Stimulated activated naive CD4-positive, alpha-beta T cell (primary cell): ENCODE data around the gene SORBS1.

Experiments used
- DNase-seq, 6 experiments: peaks; one replicate each; lab custom pipeline; 2025; lab: John Stamatoyannopoulos, UW

The SORBS1 gene

DNA sequence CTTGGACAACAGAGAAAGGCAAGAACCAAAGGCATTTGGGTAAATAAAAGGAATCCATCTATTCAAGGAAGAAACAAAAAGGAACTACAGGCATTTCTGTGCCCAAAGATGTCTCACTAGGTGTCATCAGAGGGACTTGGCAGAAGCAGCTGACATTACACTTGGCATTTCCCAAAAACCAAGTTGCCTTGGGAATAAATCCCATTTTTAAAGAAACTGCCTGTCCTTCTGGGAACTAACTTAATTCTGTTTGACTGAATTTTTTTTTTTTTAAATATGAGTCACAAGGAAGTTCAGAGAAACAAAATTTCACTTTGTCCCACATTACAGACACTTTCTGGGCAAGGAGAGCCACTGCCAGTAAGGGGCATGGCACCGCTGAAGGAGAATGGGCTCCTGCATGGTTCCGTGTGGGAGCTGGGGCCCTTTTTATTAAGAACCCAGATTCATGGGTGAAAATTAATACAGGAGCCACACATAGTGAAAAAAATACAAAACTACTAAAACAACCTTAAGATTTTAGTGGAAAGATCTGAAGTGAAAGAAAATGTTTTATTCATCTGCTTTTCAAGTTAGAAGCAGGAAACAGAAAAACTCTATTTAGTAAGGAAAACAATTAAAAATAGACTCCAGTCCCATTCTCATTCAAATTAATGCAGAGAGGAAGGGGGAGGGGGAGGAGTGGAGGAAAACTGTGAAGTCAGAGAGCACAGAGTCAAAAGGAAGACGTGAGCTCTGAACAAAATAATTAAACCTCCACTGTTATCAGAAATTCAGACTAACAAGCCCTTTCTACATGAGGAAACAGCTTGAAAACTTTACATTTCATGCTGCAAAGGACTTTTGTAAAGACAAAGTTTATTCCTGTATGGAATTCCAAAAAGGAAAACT, 151.9 kb downstream of the SORBS1 start:
- no peak for DNase-seq

DNA sequence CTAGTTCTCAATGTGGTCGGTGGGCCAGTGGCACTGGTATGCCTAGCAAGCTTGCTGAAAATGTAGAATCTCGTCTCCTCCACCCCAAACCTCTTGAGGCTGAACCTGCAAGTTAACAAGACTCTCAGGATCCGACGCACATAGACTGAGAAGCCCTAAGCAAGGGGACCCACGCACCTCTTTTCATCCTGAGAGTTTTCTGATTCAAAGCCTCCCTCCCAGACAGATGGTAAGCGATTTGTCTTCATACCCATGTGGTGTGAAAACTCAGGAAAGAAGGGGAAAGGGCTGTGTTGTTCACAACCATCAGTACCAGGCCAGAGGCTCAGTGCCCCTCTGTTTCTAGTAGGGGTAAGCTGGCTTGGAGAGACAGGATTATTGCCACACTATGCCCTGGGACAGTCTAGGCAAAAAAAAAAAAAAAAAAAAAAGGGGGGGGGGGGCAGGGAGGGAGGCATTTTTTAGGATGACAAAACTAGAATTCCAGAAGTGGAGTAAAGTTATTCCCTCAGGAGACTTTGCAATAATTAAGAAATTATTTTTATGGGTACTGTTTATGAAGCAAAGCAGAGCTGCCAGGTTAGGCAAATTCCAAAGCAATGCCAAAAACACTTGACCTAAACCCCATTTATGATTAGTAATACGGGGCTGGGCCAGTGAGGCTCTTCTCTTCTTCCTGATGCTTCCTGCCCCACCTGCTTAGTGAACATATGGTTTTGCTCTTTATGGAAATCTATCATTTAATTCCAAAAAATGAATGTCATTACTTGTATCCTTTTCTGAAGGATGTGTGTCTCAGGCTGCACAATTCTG, 152.8 kb downstream of the SORBS1 start:
- DNase-seq = no peak

DNA sequence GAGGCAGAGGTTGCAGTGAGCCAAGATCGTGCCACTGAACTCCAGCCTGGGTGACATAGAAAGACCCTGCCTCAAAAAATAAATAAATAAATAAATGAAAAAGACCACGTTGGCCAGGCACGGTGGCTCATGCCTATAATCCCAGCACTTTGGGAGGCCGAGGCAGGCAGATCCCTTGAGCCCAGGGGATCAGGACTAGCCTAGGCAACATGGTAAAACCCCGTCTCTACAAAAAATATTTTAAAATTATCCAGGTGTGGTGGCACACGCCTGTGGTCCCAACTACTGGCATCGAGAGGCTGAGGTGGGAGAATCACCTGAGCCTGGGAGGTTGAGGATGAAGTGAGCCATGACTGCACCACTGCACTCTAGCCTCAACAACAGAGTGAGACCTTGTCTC, 153.6 kb downstream of the SORBS1 start:
- no peak for DNase-seq

DNA sequence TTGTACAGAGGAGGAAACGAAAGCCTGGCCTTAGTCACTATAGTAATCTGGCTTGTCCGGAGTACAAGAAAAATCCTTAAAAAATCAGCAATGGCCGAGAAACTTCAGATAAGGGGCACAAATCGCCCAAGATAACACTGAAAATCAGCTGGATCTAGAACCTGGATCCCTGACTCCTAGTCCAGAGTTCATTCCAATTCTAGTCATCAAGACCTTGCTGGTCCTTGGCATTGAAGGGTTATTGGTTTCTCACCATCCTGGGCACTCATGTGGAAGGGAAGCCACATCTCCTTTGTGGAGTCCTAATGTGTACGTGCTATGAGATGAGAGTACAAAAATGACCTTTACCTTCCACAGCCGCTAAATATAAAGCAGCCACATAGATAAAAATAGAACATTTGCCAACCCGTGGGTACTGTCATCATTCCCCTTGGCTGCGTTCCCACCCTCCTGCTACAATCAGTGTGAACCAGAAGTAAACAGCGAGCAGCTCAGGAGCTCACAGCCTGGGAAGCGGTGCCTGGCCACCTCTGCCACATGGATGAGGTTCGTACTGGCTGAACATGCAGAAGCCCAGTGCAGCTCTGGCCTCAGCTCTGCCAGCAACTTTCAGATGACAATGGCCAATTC, 154.4 kb downstream of the SORBS1 start:
- DNase-seq = no peak

DNA sequence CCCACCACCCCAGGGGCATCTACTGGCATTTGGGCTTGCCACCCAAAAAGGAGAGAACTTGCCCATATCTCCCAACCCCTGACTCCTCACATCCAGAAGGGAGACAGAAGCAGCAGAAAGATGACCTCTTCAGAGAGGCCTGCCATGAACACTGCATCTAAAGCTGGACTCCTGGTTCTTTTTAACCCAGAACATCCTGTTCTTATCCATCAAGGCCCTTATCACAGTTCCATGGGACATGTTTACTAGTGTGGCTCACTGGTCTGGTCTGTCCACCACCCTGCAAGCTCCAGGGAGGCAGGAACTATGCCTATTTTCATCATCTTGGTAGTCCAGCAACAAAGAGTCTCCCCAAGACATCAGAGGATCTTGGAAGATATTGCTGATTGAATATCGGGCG, 155.5 kb downstream of the SORBS1 start:
- DNase-seq = no peak

DNA sequence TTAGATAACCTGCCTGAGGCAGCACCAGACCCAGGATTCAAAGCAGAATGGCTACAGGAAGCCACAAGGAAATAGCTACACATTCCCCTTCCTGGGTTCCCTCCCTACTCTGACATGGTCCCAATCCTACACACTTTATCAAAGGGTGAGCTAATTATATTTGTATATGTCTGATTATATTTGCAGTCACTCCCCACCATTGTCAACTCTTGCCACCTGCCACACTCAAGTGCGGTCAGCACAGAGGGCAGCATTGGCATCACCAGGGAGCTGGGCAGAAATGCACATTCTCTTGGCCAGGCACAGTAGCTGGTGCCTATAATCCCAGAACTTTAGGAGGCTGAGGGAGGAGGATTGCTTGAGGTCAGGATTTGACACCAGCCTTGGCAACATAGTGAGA, 156.3 kb downstream of the SORBS1 start:
- no peak for DNase-seq

DNA sequence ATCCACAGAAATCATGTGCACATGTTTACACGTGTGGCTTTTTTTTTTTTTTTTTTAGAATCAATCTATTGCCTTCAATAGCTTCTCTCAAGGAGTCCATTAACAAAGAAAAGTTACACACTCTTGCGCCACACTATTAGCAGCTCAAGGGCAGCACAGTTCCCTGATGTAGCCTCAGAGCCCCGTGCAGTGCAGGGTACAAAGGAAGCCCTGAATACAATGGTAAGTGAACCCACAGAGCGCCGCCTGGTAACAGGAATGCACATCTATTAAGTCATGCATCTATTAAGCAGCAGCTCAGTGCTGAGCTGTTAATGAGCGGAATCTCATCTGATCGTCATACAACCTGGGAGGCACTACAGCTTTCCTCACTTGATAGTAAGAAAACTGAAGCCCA, 156.7 kb downstream of the SORBS1 start:
- no peak for DNase-seq

DNA sequence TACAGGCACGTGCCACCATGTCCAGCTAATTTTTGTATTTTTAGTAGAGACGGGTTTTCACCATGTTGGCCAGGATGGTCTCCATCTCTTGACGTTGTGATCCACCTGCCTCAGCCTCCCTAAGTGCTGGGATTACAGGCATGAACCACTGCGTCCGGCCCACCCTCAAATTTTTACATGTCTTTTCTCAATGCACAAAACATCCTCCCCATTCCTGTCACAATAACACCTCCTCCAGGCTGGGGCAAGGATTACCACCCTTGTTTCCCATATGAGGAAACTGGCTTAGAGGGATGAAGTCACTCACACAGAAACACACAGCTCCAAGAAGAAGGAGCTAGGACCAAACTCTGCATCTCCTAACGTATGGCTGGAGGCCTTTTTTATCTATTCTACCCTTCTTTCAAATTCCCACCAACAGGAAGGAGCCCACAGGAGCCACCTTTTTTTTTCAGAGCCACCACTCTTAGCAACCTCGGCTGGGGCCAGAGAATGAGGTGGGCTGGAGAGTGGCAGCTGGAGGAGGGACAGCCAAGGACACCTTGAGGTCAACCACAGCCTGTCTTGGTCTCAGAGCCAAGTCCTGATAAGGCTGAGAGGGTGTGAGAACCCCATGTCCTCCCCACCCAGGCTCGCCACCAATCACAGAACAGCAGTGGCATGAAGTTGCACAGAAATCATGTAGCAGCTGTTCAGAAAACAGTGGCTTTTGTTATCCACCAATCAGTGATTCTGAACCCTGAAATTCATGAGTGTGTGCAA, 157.3 kb downstream of the SORBS1 start:
- no peak for DNase-seq

DNA sequence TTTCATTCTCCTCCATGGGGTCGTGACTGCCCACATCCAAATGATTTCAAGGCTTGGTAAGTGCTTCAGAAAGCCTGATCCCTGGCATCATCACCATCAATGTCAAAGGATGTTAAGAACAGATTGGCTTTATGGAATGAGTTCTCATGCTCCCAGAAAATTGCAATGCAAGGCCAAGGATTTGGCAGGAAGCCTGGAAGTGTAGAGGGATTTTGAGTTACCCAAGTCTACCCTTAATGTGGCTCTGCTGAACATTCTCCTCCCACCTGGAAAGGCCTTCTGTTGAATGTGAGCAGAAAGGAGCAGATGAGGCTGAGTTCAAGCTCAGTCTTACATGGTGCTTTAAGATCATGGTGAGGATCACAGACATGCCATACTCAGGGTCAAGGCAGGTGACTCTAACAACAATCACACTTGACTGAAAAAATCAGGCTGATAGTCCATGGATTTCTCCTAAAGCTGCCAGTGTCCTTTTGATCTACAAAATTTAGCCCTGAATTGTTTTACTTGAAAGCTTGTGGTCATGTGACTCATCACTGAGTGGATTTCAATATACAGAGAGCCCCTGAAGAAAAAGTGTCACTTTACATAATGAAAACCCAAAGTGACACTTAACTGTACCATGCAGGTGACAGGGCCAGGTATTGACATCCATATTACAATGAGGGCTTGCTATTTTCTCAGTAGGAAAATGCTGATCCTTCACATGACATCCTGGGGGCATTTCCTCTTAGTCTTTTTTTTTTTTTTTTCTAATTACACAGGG, 159.3 kb downstream of the SORBS1 start:
- no peak for DNase-seq

DNA sequence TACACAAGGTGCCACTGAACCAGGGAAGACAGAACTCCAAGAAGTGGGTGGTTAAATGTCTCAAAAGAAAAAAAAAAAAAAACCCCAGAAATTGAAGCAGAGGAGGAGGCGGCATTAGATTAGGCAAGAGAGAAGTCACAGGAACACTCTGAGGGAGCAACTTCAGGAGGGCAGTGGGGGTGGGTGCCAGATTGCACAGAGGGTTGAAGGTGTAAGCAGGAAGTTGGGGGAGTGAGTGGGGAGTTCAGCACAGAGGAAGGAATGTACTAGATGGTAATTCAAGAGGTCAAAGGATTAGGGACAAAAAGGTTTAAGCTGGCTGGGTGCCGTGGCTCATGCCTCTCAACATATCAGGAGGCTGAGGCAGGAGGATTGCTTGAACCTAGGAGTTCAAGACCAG, 160.4 kb downstream of the SORBS1 start:
- no peak for DNase-seq

DNA sequence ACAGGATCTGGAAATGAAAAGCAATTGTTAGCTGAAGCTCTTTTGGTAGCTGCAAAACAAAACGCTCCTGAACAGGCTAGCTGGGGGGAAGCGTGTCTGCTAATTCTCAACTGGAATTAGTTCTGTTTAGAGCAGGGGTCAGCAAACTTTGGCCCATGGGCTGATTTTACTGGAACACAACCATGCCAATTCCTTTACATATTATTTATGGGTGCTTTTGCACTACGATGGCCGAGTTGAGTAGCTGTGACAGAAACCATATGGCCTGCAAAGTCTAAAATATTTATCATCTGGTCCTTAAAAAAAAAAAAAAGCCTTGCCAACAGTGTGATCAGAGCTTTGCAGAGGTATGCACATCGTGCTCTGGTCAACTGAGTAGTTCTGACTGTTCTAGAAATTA, 162.0 kb downstream of the SORBS1 start:
- DNase-seq = no peak

DNA sequence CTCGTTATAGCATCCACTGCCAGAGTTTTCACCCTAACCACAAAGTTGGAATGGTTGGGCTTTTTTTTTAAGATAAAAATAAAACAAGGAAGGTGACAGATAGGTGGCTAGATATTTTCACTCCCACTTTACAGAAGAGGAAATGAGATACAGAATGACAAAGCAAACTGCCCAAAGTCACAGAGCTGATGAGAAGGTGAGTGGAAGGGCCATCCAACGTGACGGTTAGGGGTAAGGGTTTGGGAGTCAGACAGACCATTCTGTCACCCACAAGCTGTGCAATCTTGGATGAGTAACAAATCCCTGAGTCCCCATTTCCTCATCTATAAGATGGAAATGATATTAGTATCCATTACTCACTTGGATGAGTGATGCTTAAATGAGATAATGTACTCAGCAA, 163.4 kb downstream of the SORBS1 start:
- no peak for DNase-seq

DNA sequence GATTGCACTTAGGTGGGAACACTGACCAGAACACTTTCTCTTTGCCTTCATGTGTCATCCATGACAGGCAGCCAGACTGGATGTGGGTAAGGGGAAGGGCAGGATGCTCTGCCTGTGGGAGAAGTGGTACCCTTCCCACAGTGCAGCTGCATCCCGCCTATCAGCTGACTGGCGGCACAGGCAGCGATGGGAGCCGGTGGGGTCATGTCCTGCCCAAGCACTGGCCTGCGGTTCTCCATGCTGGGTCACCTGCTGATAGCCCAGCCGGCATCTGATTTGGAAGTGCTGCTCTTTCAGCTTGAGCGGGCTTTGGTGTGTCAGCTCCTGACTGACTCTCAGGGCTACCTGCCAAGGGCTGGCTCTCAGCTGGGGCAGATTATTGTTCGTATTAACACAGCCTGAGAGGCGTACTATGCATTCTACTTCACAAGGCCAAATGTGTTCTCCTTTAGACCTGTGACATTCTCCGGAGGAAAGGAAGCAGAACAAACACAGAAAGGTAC, 165.2 kb downstream of the SORBS1 start:
- no peak for DNase-seq

DNA sequence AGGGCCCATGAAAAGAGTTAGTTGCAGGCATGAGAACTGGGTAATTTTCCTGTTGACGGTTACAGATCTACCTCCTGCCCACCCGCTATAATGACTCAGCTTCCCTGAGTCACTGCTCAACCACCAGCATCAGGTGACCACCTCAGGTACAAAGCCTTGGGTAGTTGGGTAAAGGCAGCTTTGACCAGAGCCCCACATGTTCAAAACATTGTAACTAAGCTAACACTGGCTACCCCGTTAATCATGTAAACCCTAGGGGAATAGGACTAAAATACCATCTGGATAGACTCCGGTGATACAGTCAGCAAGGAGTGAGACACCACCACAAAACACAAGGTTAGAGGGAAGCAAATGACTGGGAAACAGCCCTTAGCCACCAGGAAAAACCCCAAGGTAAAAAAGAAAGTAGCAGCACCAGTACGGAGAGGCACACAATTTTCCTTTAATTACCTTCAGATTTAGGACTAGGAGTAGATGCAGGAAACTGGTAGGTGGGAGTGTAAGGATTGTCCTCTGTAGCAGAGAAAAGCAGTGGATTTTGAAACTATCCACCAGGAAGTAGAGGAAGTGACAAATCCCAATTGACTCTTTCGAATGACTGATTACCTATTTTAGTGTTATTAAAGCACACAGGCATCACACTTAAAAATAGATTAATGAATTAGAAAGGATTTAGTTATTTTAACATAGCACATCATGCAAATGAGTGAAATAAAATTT, 166.8 kb downstream of the SORBS1 start:
- no peak for DNase-seq

DNA sequence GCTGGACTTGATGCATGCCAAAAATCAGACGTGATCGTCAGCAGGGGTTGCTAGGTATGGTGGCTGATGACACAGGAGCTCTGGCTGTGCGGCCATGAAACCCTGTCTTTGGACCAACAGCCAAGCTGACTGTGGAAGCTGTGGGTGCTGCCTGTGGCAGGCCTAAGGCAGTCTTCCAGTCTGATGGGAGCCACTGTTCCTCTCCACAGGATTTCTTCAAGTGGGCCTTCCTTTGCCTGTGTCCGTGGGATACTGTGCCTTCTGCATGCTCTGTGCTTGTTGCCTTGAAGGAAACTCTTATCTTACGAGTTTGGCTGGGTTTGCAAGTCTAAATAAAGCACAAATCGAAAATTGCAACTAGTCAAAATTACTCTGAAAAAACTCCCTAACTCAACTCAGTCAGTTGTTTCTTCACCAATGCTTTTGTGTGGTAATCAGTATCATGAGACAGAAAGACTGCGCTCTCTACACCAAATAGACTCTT, 168.4 kb downstream of the SORBS1 start:
- DNase-seq = no peak

DNA sequence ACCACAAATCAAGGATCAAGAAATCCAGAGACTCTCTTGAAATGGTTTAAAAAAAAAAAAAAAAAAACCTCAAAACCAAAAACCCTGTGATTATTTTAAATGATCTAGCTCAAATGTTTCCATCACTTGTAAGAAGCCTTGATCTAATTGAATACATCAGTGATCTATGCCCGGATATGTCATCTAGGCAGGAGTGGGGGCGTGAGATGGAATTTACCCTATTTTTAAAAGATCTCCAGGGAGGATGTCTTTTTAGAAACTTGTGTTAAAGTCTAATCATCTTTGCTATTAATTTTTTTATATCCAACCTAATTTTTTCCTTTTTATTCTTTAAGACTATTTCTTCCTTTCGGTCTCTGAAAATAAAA, 169.0 kb downstream of the SORBS1 start:
- DNase-seq = no peak

DNA sequence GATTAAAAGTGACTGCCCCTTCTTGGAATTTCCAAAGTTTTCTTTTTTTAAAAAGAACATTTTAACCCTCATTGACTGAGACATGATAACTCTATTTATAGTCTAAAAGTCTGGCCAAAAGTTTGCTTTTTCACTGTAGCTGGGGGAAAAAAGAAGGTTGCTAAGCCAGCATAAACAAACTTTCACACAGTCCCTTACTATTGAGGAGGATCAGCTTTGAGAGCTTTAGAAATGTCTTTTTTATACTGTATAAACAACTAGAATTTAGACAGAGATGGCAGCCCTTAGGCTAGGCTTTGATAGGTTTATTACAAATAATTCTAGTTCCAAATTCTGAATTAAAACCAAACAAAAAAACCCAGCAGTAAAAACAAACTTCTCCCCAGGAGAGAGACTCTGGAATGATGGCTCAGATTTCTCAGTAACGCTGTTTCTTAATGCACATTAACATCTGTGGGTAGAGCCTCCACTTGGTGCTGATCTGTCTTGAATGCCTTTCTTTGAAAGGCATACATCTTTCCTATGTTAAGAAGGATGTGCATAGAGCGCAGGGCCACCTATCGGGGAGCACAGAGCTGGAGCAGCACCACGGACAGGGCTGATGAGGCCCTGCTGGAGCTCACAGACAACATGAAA, 169.5 kb downstream of the SORBS1 start:
- DNase-seq = no peak

DNA sequence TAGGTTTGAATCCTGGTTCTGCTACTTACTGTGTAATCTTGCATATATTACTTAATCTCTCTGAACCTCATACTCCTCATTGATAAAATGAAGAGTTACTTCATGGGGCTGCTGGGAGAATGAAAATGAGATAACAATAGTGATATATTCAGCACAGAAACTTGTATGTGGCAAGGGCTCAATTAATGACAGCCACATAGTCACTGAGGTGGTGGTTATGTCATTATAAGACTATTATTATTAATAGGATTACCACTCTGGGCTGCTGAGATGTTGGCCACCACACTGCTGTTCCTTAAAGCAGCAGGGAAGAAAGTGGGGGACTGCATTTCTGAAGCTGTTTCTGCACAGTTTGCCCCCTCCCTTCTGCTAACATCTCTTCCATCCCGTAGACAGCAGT, 170.0 kb downstream of the SORBS1 start:
- no peak for DNase-seq

DNA sequence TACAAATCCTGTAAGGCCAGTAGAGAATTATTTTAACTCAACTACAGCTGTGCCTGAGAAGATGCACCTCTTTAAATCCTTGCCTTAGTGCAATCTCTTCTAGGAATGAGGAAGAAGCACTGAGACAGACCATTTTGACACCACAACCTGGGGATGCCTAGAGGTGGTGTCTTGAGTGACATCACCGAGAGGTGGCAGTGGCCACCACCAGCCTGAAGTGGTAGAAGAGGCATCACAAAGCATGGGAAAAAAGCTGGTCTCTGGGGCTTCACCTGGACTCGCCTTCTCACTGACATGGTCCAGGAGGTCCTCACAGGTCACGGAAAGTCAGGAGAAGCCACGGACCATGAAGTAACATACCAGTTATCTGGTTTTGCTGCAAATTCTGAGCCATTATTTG, 171.2 kb downstream of the SORBS1 start:
- no peak for DNase-seq

DNA sequence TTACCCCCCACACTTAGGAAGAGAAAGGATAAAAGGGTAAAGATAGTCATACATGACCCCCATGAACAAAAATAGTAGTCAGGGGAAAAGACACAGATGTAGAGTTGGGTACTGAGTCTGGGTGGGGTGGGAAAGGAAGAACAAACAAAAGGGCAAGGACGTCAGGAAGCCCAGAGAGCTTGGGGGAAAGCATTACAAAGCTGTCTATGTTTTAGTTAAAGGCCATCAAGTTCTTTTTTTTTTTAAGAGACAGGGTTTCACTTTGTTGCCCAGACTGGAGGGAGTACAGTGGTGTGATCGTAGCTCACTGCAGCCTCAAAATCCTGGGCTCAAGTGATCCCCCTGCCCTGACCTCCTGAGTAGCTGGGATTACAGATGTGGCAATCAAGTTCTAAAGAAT, 172.0 kb downstream of the SORBS1 start:
- DNase-seq = no peak
